OCI-LY7 (cell line): ENCODE results near the gene SSB. TPM values are rescaled to one million over a fixed set of nuclear protein-coding genes. Genes with fewer than 3 reads are reported as not detected.

Experiments
- BruUV-seq: library from RNA; stranded (reverse); fragments of 400-500 nt; replicated peaks from 2 replicates; lab custom pipeline; 2021; lab: Mats Ljungman, UMichigan
- CTCF ChIA-PET: fragments of 300-600 bp; sonication (Branson Sonifier 250); formaldehyde crosslinking; loops from one replicate; lab custom pipeline; 2022; ENCODE audit warnings: antibody characterized with exemption; ENCODE audit not compliant: unreplicated experiment; lab: Charles Lee
- POLR2A ChIA-PET: fragments of 300-600 bp; sonication (Branson Sonifier 250); formaldehyde crosslinking; loops from one replicate; lab custom pipeline; 2022; ENCODE audit warnings: antibody characterized with exemption; lab: Charles Lee
- DNase-seq: peaks from one replicate; pipeline ENCODE4 v3.0.0-alpha.2; 2015; ENCODE audit warnings: low spot score
- H2AFZ ChIP-seq: fragments of 200-600 bp; sonication (generic), shearing (Covaris generic); 2 replicates; pipeline ENCODE4 v1.6.1; 2014; ENCODE audit warnings: mild to moderate bottlenecking, antibody characterized with exemption, low read length, moderate library complexity
- H3K27ac ChIP-seq: fragments of 200-600 bp; sonication (generic); 2 replicates; pipeline ENCODE4 v1.5.1; 2014; ENCODE audit warnings: mixed run types, low read depth, mild to moderate bottlenecking, moderate library complexity, low read length, inconsistent platforms; ENCODE audit not compliant: poor library complexity, severe bottlenecking
- H3K36me3 ChIP-seq: fragments of 200-600 bp; sonication (generic); 2 replicates; pipeline ENCODE4 v1.6.1; 2014; ENCODE audit warnings: mild to moderate bottlenecking, antibody characterized with exemption, low read length, moderate library complexity, mixed read lengths; ENCODE audit not compliant: insufficient read depth
- H3K4me1 ChIP-seq: fragments of 200-600 bp; sonication (generic); 2 replicates; pipeline ENCODE4 v1.5.1; 2014; ENCODE audit warnings: mild to moderate bottlenecking, low read length; ENCODE audit not compliant: insufficient read depth, poor library complexity, severe bottlenecking
- H3K4me2 ChIP-seq: fragments of 200-600 bp; sonication (generic); 2 replicates; pipeline ENCODE4 v1.6.1; 2014; ENCODE audit warnings: mild to moderate bottlenecking, low read length
- H3K4me3 ChIP-seq: fragments of 200-600 bp; sonication (generic); 2 replicates; pipeline ENCODE4 v1.5.1; 2014; ENCODE audit warnings: mild to moderate bottlenecking, low read depth, low read length; ENCODE audit not compliant: poor library complexity, severe bottlenecking
- H3K79me2 ChIP-seq: fragments of 200-600 bp; sonication (generic); 2 replicates; pipeline ENCODE4 v1.6.1; 2016; ENCODE audit warnings: low read depth, mild to moderate bottlenecking, low read length, moderate library complexity, mixed read lengths; ENCODE audit not compliant: insufficient read depth
- H3K9me2 ChIP-seq: fragments of 200-600 bp; sonication (generic); 2 replicates; pipeline ENCODE4 v1.6.1; 2016; ENCODE audit warnings: mild to moderate bottlenecking, low read length, mixed read lengths; ENCODE audit not compliant: insufficient read depth
- H3K9me3 ChIP-seq: fragments of 200-600 bp; sonication (generic); 2 replicates; pipeline ENCODE4 v1.6.1; 2014; ENCODE audit warnings: mild to moderate bottlenecking, mixed run types, low read length, mixed read lengths
- H4K20me1 ChIP-seq: fragments of 200-600 bp; sonication (generic); 2 replicates; pipeline ENCODE4 v1.6.1; 2014; ENCODE audit warnings: mild to moderate bottlenecking, antibody characterized with exemption, low read length, moderate library complexity, mixed read lengths; ENCODE audit not compliant: insufficient read depth
- CTCF ChIP-seq: fragments of 200-600 bp; sonication (generic); conservative IDR thresholded peaks from 2 replicates; pipeline ENCODE4 v1.5.1; 2014; ENCODE audit warnings: mild to moderate bottlenecking, antibody characterized with exemption, low read length, moderate library complexity, mixed read lengths
- EZH2phosphoT487 ChIP-seq: fragments of 200-600 bp; sonication (generic); IDR thresholded peaks from 2 replicates; pipeline ENCODE4 v1.6.1; 2018; ENCODE audit warnings: low read depth, borderline replicate concordance, mild to moderate bottlenecking, mixed run types, antibody characterized with exemption, low read length, moderate library complexity, mixed read lengths
- intact Hi-C: fragments of 100-400 bp; cut with micrococcal nuclease; formaldehyde crosslinking; loops from one replicate; pipeline ENCODE4 v1.10.0; 2022; ENCODE audit not compliant: unreplicated experiment
- total RNA-seq, 2 experiments: library from RNA; depleted of rRNA in 1 of 2; stranded (reverse); fragments of >200 nt in 1 of 2; shearing (Covaris generic) in 1 of 2; gene quantifications; 2 replicates each; pipeline ENCODE4 v1.2.3, GENCODE V29; 2014 to 2022

Gene SSB
- total RNA-seq, 2 experiments from 2014 or later, result 126 to 173 TPM

- TF ChIP-seq CTCF (no peak), EZH2phosphoT487 (no peak)
- H3K9me3 ChIP-seq, result no peaks in the 10 kb centered on the region
- no peaks in the 10 kb centered on the region for H3K79me2 ChIP-seq
- intact Hi-C loops, result no loop called here
- H3K4me2 ChIP-seq, result no peak overlapping the region
- ChIA-PET POLR2A (interaction anchor here (1.0 to 1.4 kb wide), 2 partner anchors 112 to 155 kb away, joined by 3 to 4 read pairs; no protein-coding TSS in a partner anchor), CTCF (no interaction called here)
- no peaks in the 10 kb centered on the region for H3K36me3 ChIP-seq
- no peak overlapping the region for H2AFZ ChIP-seq
- no peak for DNase-seq
- no peak overlapping the region for H3K27ac ChIP-seq
- H3K4me1 ChIP-seq, result no peaks in the 10 kb centered on the region
- no TSS peak for BruUV-seq
- H4K20me1 ChIP-seq, result no peaks in the 10 kb centered on the region
- no peaks in the 10 kb centered on the region for H3K9me2 ChIP-seq
- H3K4me3 ChIP-seq, result no peak overlapping the region
These were observed 22.9 kb upstream of the SSB start for GRCh38 chr2:169775765-169776164.

GRCh38 chr2:169776252-169776761, 22.4 kb upstream of the SSB start:
- DNase-seq, result no peak
- Histone ChIP-seq H3K4me2 (no peak overlapping the region), H2AFZ (no peak overlapping the region), H3K79me2 (no peaks in the 10 kb centered on the region), H3K27ac (no peak overlapping the region), H3K4me1 (no peaks in the 10 kb centered on the region), H4K20me1 (no peaks in the 10 kb centered on the region), H3K9me3 (no peaks in the 10 kb centered on the region), H3K4me3 (no peak overlapping the region), H3K9me2 (no peaks in the 10 kb centered on the region), H3K36me3 (no peaks in the 10 kb centered on the region)
- ChIA-PET POLR2A (interaction anchor here (0.9 to 1.2 kb wide), 3 partner anchors 18 to 112 kb away, joined by 3 to 5 read pairs (median 4); no protein-coding TSS in a partner anchor), CTCF (no interaction called here)
- TF ChIP-seq CTCF, result no peak
- no peak for TF ChIP-seq EZH2phosphoT487
- intact Hi-C loops, result no loop called here
- no TSS peak for BruUV-seq

- Histone ChIP-seq H3K27ac (no peak overlapping the region), H3K9me3 (no peaks in the 10 kb centered on the region), H3K4me2 (no peak overlapping the region), H3K4me1 (no peaks in the 10 kb centered on the region), H4K20me1 (no peaks in the 10 kb centered on the region), H3K79me2 (no peaks in the 10 kb centered on the region), H3K36me3 (no peaks in the 10 kb centered on the region), H3K9me2 (no peaks in the 10 kb centered on the region), H3K4me3 (no peak overlapping the region), H2AFZ (no peak overlapping the region)
- intact Hi-C loops, result no loop called here
- DNase-seq, result no peak
- POLR2A ChIA-PET, result no interaction called here
- TF ChIP-seq EZH2phosphoT487 (no peak), CTCF (no peak)
- BruUV-seq, result no TSS peak
- CTCF ChIA-PET, result no interaction called here
These were observed 20.2 kb upstream of the SSB start for GRCh38 chr2:169778446-169778845.
